C4-2B (cell line): Measurements from ENCODE around the gene SHISA6.

Experiments used
- ZFX ChIP-seq: fragments of 450-650 bp; IDR thresholded peaks from 2 replicates; pipeline ENCODE4 v1.6.1; 2017
- TF ChIP-seq, protein P1 (sequence below): fragments of 450-650 bp; conservative IDR thresholded peaks from 2 replicates; pipeline ENCODE4 v1.5.1; 2017; ENCODE audit warnings: mild to moderate bottlenecking

DNA sequence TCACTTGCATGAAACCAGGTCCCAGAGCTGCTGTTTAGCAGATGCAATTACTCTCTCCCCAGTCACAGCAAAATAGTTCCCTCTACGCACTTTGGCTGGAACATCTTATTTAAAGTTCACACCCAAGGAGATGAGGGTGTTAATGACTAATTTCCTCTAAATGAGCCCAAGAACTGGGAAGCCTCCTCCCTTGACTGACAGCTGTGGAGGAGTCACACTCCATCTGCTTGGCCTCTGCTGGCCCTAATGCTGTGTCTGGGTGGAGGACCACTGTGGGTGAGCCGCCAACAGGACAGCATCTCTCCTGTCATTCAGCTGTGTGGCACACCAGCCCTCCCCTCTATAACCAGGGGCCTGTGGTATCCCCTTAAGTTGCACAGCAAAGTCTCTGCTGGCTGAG, 115.4 kb downstream of the SHISA6 start:
- TF ChIP-seq, protein P1, sequence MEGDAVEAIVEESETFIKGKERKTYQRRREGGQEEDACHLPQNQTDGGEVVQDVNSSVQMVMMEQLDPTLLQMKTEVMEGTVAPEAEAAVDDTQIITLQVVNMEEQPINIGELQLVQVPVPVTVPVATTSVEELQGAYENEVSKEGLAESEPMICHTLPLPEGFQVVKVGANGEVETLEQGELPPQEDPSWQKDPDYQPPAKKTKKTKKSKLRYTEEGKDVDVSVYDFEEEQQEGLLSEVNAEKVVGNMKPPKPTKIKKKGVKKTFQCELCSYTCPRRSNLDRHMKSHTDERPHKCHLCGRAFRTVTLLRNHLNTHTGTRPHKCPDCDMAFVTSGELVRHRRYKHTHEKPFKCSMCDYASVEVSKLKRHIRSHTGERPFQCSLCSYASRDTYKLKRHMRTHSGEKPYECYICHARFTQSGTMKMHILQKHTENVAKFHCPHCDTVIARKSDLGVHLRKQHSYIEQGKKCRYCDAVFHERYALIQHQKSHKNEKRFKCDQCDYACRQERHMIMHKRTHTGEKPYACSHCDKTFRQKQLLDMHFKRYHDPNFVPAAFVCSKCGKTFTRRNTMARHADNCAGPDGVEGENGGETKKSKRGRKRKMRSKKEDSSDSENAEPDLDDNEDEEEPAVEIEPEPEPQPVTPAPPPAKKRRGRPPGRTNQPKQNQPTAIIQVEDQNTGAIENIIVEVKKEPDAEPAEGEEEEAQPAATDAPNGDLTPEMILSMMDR, result no peak
- TF ChIP-seq ZFX, result no peak
